A673 (cell line): ENCODE measurements around the gene CMTM3. TPM values are rescaled to one million over a fixed set of nuclear protein-coding genes. Genes with fewer than 3 reads are reported as not detected.

Source experiments
- BruUV-seq: library from RNA; stranded (reverse); fragments of 400-500 nt; replicated peaks from 2 replicates; lab custom pipeline; 2021; lab: Mats Ljungman, UMichigan
- CTCF ChIA-PET: fragments of 300-600 bp; sonication (Branson Sonifier 250); formaldehyde crosslinking; loops from one replicate; lab custom pipeline; 2022; ENCODE audit warnings: antibody characterized with exemption; lab: Charles Lee
- POLR2A ChIA-PET: fragments of 300-600 bp; sonication (Branson Sonifier 250); formaldehyde crosslinking; loops from one replicate; lab custom pipeline; 2022; ENCODE audit warnings: antibody characterized with exemption; ENCODE audit not compliant: low non-redundant PET; lab: Charles Lee
- DNase-seq: peaks from one replicate; pipeline ENCODE4 v3.0.0-alpha.2; 2015; ENCODE audit warnings: low spot score
- H3K27ac ChIP-seq: fragments of 200-600 bp; sonication (generic); 2 replicates; pipeline ENCODE4 v1.5.1; 2016; ENCODE audit warnings: mixed run types, low read depth, mild to moderate bottlenecking, mixed read lengths, antibody characterized with exemption, low read length; ENCODE audit not compliant: poor library complexity, severe bottlenecking
- H3K27me3 ChIP-seq: fragments of 200-600 bp; sonication (generic); replicated peaks from 2 replicates; pipeline ENCODE4 v1.6.1; 2017; ENCODE audit warnings: mixed run types, low read depth, mild to moderate bottlenecking, mixed read lengths, antibody characterized with exemption, low read length; ENCODE audit not compliant: insufficient read depth, poor library complexity
- H3K36me3 ChIP-seq: fragments of 200-600 bp; sonication (generic); 2 replicates; pipeline ENCODE4 v1.6.1; 2016; ENCODE audit warnings: mixed run types, mild to moderate bottlenecking, mixed read lengths, antibody characterized with exemption, low read length; ENCODE audit not compliant: insufficient read depth, poor library complexity, severe bottlenecking
- H3K4me1 ChIP-seq: fragments of 200-600 bp; sonication (generic); 2 replicates; pipeline ENCODE4 v1.6.1; 2017; ENCODE audit warnings: mixed run types, mild to moderate bottlenecking, mixed read lengths, antibody characterized with exemption, low read length; ENCODE audit not compliant: insufficient read depth, poor library complexity, severe bottlenecking
- H3K4me3 ChIP-seq: fragments of 200-600 bp; sonication (generic); 2 replicates; pipeline ENCODE4 v1.5.1; 2016; ENCODE audit warnings: low read depth, mixed run types, mild to moderate bottlenecking, mixed read lengths, low read length; ENCODE audit not compliant: poor library complexity, severe bottlenecking
- H3K9me3 ChIP-seq: fragments of 200-600 bp; sonication (generic); 2 replicates; pipeline ENCODE4 v1.6.1; 2016; ENCODE audit warnings: mixed run types, low read depth, mild to moderate bottlenecking, mixed read lengths, antibody characterized with exemption, low read length; ENCODE audit not compliant: poor library complexity, severe bottlenecking
- EZH2 ChIP-seq: fragments of 200-600 bp; sonication (generic); IDR thresholded peaks from 2 replicates; pipeline ENCODE4 v1.6.1; 2017; ENCODE audit warnings: borderline replicate concordance, low read depth, mild to moderate bottlenecking, mixed read lengths, antibody characterized with exemption, low read length; ENCODE audit not compliant: poor library complexity, severe bottlenecking
- intact Hi-C: fragments of 100-400 bp; cut with micrococcal nuclease; formaldehyde crosslinking; loops from one replicate; pipeline ENCODE4 v1.10.0; 2022; ENCODE audit not compliant: unreplicated experiment
- total RNA-seq: library from RNA; stranded (reverse); gene quantifications from 2 replicates; pipeline ENCODE4 v1.2.3, GENCODE V29; 2021
- TF ChIP-seq, protein P1 (sequence below): fragments of 300-800, 200-600 bp; sonication (generic); conservative IDR thresholded peaks from 2 replicates; pipeline ENCODE4 v1.5.1; 2017; ENCODE audit warnings: low read depth, mild to moderate bottlenecking, antibody characterized with exemption, low read length, moderate library complexity, mixed read lengths

The CMTM3 gene
- total RNA-seq, 1 experiment from 2014 or later, result 25.5 TPM

- DNase-seq, result no peak
- BruUV-seq, result no TSS peak
- H3K9me3 ChIP-seq, result no peaks in the 10 kb centered on the region
- peaks cover 5% of the 10 kb centered on the region for H3K4me1 ChIP-seq
- no peaks in the 10 kb centered on the region for H3K27me3 ChIP-seq
- H3K27ac ChIP-seq, result no peak overlapping the region
- TF ChIP-seq, protein P1, sequence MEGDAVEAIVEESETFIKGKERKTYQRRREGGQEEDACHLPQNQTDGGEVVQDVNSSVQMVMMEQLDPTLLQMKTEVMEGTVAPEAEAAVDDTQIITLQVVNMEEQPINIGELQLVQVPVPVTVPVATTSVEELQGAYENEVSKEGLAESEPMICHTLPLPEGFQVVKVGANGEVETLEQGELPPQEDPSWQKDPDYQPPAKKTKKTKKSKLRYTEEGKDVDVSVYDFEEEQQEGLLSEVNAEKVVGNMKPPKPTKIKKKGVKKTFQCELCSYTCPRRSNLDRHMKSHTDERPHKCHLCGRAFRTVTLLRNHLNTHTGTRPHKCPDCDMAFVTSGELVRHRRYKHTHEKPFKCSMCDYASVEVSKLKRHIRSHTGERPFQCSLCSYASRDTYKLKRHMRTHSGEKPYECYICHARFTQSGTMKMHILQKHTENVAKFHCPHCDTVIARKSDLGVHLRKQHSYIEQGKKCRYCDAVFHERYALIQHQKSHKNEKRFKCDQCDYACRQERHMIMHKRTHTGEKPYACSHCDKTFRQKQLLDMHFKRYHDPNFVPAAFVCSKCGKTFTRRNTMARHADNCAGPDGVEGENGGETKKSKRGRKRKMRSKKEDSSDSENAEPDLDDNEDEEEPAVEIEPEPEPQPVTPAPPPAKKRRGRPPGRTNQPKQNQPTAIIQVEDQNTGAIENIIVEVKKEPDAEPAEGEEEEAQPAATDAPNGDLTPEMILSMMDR, result no peak
- TF ChIP-seq EZH2, result no peak
- intact Hi-C loops, result no loop called here
- peaks cover 41% of the 10 kb centered on the region for H3K36me3 ChIP-seq
- H3K4me3 ChIP-seq, result no peak overlapping the region
- ChIA-PET CTCF (no interaction called here), POLR2A (no interaction called here)
Measured at GRCh38 chr16:66614161-66614802, 9.8 kb downstream of the CMTM3 start.

GRCh38 chr16:66616169-66616568, 11.7 kb downstream of the CMTM3 start:
- CTCF ChIA-PET, result no interaction called here
- Histone ChIP-seq H3K27ac (no peak overlapping the region), H3K27me3 (no peaks in the 10 kb centered on the region), H3K36me3 (peaks cover 24% of the 10 kb centered on the region), H3K9me3 (no peaks in the 10 kb centered on the region), H3K4me3 (no peak overlapping the region), H3K4me1 (peaks cover 17% of the 10 kb centered on the region)
- TF ChIP-seq, protein P1, result no peak
- no peak for TF ChIP-seq EZH2
- BruUV-seq, result no TSS peak
- POLR2A ChIA-PET, result no interaction called here
- no peak for DNase-seq
- intact Hi-C loops, result no loop called here

GRCh38 chr16:66616592-66616991, 12.1 kb downstream of the CMTM3 start:
- ChIA-PET POLR2A (no interaction called here), CTCF (interaction anchor here (0.9 kb wide), 1 partner anchor 8 kb away, joined by 3 read pairs; no protein-coding TSS in a partner anchor)
- BruUV-seq, result no TSS peak
- H3K27me3 ChIP-seq, result no peaks in the 10 kb centered on the region
- H3K4me1 ChIP-seq, result peaks cover 17% of the 10 kb centered on the region
- intact Hi-C loops, result no loop called here
- H3K27ac ChIP-seq, result no peak overlapping the region
- DNase-seq, result no peak
- H3K36me3 ChIP-seq, result peaks cover 21% of the 10 kb centered on the region
- H3K4me3 ChIP-seq, result no peak overlapping the region
- no peaks in the 10 kb centered on the region for H3K9me3 ChIP-seq
- TF ChIP-seq, protein P1, result no peak
- no peak for TF ChIP-seq EZH2
